CD14-positive monocyte (primary cell): ENCODE results near the gene TRPV2. TPM values are rescaled to one million over a fixed set of nuclear protein-coding genes. Genes with fewer than 3 reads are reported as not detected.

ENCODE experiments used
- DNase-seq, 3 donors: peaks; one replicate each; pipeline ENCODE4 v3.0.0-alpha.2; 2011 to 2022
- H2AFZ ChIP-seq: 2 replicates; pipeline ENCODE4 v1.6.0; 2012; ENCODE audit warnings: mild to moderate bottlenecking, low read depth, low read length, inconsistent platforms; ENCODE audit not compliant: insufficient read depth, poor library complexity, severe bottlenecking
- H3K27ac ChIP-seq, 2 donors: 1 replicate in 1 of 2; 2 replicates in 1 of 2; pipeline ENCODE4 v1.5.1; 2012 to 2013; ENCODE audit warnings: low read length in 2 of 2, control low read depth in 1 of 2, inconsistent platforms in 1 of 2, low read depth in 1 of 2, mild to moderate bottlenecking in 1 of 2
- H3K27me3 ChIP-seq, 2 donors: one replicate each; pipeline versions ENCODE4 v1.6.0 to v1.6.1; 2011 to 2013; ENCODE audit warnings: low read length in 2 of 2; ENCODE audit not compliant: control insufficient read depth in 2 of 2, insufficient read depth in 2 of 2
- H3K36me3 ChIP-seq, 2 donors: replicated peaks in 1 of 2; 1 replicate in 1 of 2; 2 replicates in 1 of 2; pipeline versions ENCODE4 v1.5.1 to v1.6.1; 2012 to 2013; ENCODE audit warnings: low read length in 2 of 2, control low read depth in 1 of 2, inconsistent platforms in 1 of 2, mild to moderate bottlenecking in 1 of 2; ENCODE audit not compliant: insufficient read depth in 2 of 2, control insufficient read depth in 1 of 2
- H3K4me1 ChIP-seq, 2 donors: 1 replicate in 1 of 2; 2 replicates in 1 of 2; pipeline versions ENCODE4 v1.5.1 to v1.6.1; 2012 to 2013; ENCODE audit warnings: low read length in 2 of 2, control low read depth in 1 of 2, inconsistent platforms in 1 of 2, mild to moderate bottlenecking in 1 of 2, moderate library complexity in 1 of 2; ENCODE audit not compliant: insufficient read depth in 2 of 2, control insufficient read depth in 1 of 2
- H3K4me2 ChIP-seq: replicated peaks from 2 replicates; pipeline ENCODE3; 2012; ENCODE audit warnings: low read length, moderate library complexity, mild to moderate bottlenecking; ENCODE audit not compliant: poor library complexity, severe bottlenecking; ENCODE audit errors: extremely low read depth
- H3K4me3 ChIP-seq, 3 experiments: fragments of 200-600 bp in 1 of 3; sonication (generic) in 1 of 3; replicated peaks in 1 of 3; 1 replicate in 2 of 3; 2 replicates in 1 of 3; pipeline ENCODE4 v1.5.1; 2011 to 2013; ENCODE audit warnings: low read length in 3 of 3, mild to moderate bottlenecking in 3 of 3, control low read depth in 2 of 3, low read depth in 2 of 3, inconsistent platforms in 1 of 3, moderate library complexity in 1 of 3
- H3K79me2 ChIP-seq: 2 replicates; pipeline ENCODE4 v1.6.0; 2012; ENCODE audit warnings: mild to moderate bottlenecking, control low read depth, inconsistent platforms, low read length, moderate library complexity; ENCODE audit not compliant: insufficient read depth
- H3K9ac ChIP-seq: 2 replicates; pipeline ENCODE4 v1.6.0; 2017; ENCODE audit warnings: low read length, mild to moderate bottlenecking; ENCODE audit not compliant: insufficient read depth, poor library complexity, severe bottlenecking
- H3K9me3 ChIP-seq, 2 donors: replicated peaks in 1 of 2; 1 replicate in 1 of 2; 2 replicates in 1 of 2; pipeline versions ENCODE4 v1.5.1 to v1.6.1; 2012 to 2013; ENCODE audit warnings: low read length in 2 of 2, control low read depth in 1 of 2; ENCODE audit not compliant: control insufficient read depth in 1 of 2, insufficient read depth in 1 of 2
- H4K20me1 ChIP-seq: 2 replicates; pipeline ENCODE4 v1.6.0; 2012; ENCODE audit warnings: mild to moderate bottlenecking, low read length, control low read depth, moderate library complexity; ENCODE audit not compliant: insufficient read depth
- H3K27ac Mint-ChIP-seq, 7 donors: one replicate each; pipeline ENCODE4 v1.8.0; 2020; ENCODE audit warnings: mild to moderate bottlenecking in 7 of 7, mixed read lengths in 7 of 7, moderate library complexity in 6 of 7, inconsistent platforms in 2 of 7
- H3K27me3 Mint-ChIP-seq, 3 donors: one replicate each; pipeline ENCODE4 v1.8.0; 2021 to 2022; ENCODE audit warnings: low read depth in 3 of 3, mild to moderate bottlenecking in 3 of 3, mixed read lengths in 3 of 3, moderate library complexity in 3 of 3, inconsistent platforms in 1 of 3
- H3K36me3 Mint-ChIP-seq, 2 donors: one replicate each; pipeline ENCODE4 v1.8.0; 2020; ENCODE audit warnings: mixed read lengths in 2 of 2, inconsistent platforms in 1 of 2, mild to moderate bottlenecking in 1 of 2
- H3K4me1 Mint-ChIP-seq: one replicate; pipeline ENCODE4 v1.8.0; 2020; ENCODE audit warnings: mild to moderate bottlenecking, mixed read lengths
- H3K4me3 Mint-ChIP-seq, 2 donors: one replicate each; pipeline ENCODE4 v1.8.0; 2020; ENCODE audit warnings: mild to moderate bottlenecking in 2 of 2, mixed read lengths in 2 of 2, moderate library complexity in 1 of 2
- H3K9me3 Mint-ChIP-seq, 7 donors: one replicate each; pipeline ENCODE4 v1.8.0; 2020 to 2022; ENCODE audit warnings: mixed read lengths in 7 of 7, mild to moderate bottlenecking in 6 of 7, moderate library complexity in 6 of 7, inconsistent platforms in 2 of 7
- CTCF ChIP-seq: fragments of 200-600 bp; IDR thresholded peaks from one replicate; pipeline ENCODE4 v1.8.0; 2022; ENCODE audit warnings: antibody characterized with exemption, mild to moderate bottlenecking
- WGBS: methylation state at CpG from one replicate; pipeline ENCODE4 v1.1.5; 2013; ENCODE audit warnings: missing lambda C conversion rate; ENCODE audit not compliant: insufficient coverage; 5-methylcytosine and 5-hydroxymethylcytosine counted together
- intact Hi-C, 2 donors: fragments of 100-400 bp; cut with micrococcal nuclease; formaldehyde crosslinking; loops; one replicate each; pipeline versions ENCODE4 v1.15.0 to v1.15.1; 2023
- polyA plus RNA-seq, 3 donors: library from polyadenylated mRNA; depleted of rRNA in 1 of 3; unstranded in 2 of 3; stranded (reverse) in 1 of 3; fragments of 300-500 nt in 2 of 3; fragments of >200 nt in 1 of 3; fragmentation: Illumina TruSeq in 2 of 3; gene quantifications; 1 replicate in 2 of 3; 2 replicates in 1 of 3; pipeline ENCODE4 v1.2.3, GENCODE V29; 2012 to 2021

TRPV2 gene
- polyA plus RNA-seq, 3 donors: 51.4 to 66.3 (median 58.2) TPM

- H3K4me2 ChIP-seq: no peak overlapping the region
- no peaks in the 10 kb centered on the region for H3K27me3 ChIP-seq
- no peak overlapping the region for H3K4me3 ChIP-seq
- H3K4me3 Mint-ChIP-seq: no peak overlapping the region
- H3K9me3 ChIP-seq: no peaks in the 10 kb centered on the region
- no peaks in the 10 kb centered on the region for H3K9me3 Mint-ChIP-seq
- H3K79me2 ChIP-seq: no peaks in the 10 kb centered on the region
- H3K4me1 ChIP-seq: no peaks in the 10 kb centered on the region
- peak overlapping the region in 2 of 7 donors; percentile 15 to 42 for H3K27ac Mint-ChIP-seq
- H3K27me3 Mint-ChIP-seq: peaks cover 0 to 1% (median 0%) of the 10 kb centered on the region in 3 donors
- H3K4me1 Mint-ChIP-seq: no peaks in the 10 kb centered on the region
- DNase-seq: no peak
- no peak overlapping the region for H3K27ac ChIP-seq
- peaks cover 66 to 83% of the 10 kb centered on the region in 2 donors for H3K36me3 ChIP-seq
- WGBS: 96% methylated on average over 16 of the region's 20 CpGs
- no peak overlapping the region for H2AFZ ChIP-seq
- no peak for TF ChIP-seq CTCF
- intact Hi-C loops: no loop called here
- H3K9ac ChIP-seq: no peak overlapping the region
- H3K36me3 Mint-ChIP-seq: peaks cover 73 to 99% of the 10 kb centered on the region in 2 donors
- H4K20me1 ChIP-seq: peaks cover 10% of the 10 kb centered on the region
Measured at GRCh38 chr17:16425698-16426659, 10.6 kb downstream of the TRPV2 start.

- no peaks in the 10 kb centered on the region for H3K4me1 ChIP-seq
- no peaks in the 10 kb centered on the region for H3K27me3 ChIP-seq
- 96% methylated on average over 3 of the region's 3 CpGs for WGBS
- TF ChIP-seq CTCF: no peak
- DNase-seq: no peak
- no peaks in the 10 kb centered on the region for H3K79me2 ChIP-seq
- peaks cover 66 to 82% of the 10 kb centered on the region in 2 donors for H3K36me3 ChIP-seq
- H3K9me3 Mint-ChIP-seq: no peaks in the 10 kb centered on the region
- H3K4me3 Mint-ChIP-seq: no peak overlapping the region
- peak overlapping the region in 1 of 7 donors; percentile 26 for H3K27ac Mint-ChIP-seq
- no peak overlapping the region for H3K9ac ChIP-seq
- no peak overlapping the region for H3K4me3 ChIP-seq
- H3K27me3 Mint-ChIP-seq: peaks cover 0 to 1% (median 0%) of the 10 kb centered on the region in 3 donors
- intact Hi-C loops: no loop called here
- H3K36me3 Mint-ChIP-seq: peaks cover 66 to 96% of the 10 kb centered on the region in 2 donors
- no peak overlapping the region for H2AFZ ChIP-seq
- H4K20me1 ChIP-seq: peaks cover 10% of the 10 kb centered on the region
- H3K4me1 Mint-ChIP-seq: no peaks in the 10 kb centered on the region
- H3K9me3 ChIP-seq: no peaks in the 10 kb centered on the region
- H3K27ac ChIP-seq: no peak overlapping the region
- H3K4me2 ChIP-seq: no peak overlapping the region
Measured at GRCh38 chr17:16427020-16427419, 11.6 kb downstream of the TRPV2 start.
